GM23248 (cell line): ENCODE results near the gene PYGM.

Experiments
- EZH2 ChIP-seq: fragments of 200-600 bp; sonication (generic); IDR thresholded peaks from 2 replicates; pipeline ENCODE4 v1.6.1; 2018; ENCODE audit warnings: antibody characterized with exemption, mild to moderate bottlenecking; ENCODE audit not compliant: insufficient read depth, poor library complexity, severe bottlenecking
- EZH2phosphoT487 ChIP-seq: fragments of 200-600 bp; sonication (generic); IDR thresholded peaks from 2 replicates; pipeline ENCODE4 v1.6.1; 2018; ENCODE audit warnings: antibody characterized with exemption, moderate library complexity, mild to moderate bottlenecking, low read depth; ENCODE audit not compliant: insufficient read depth

- TF ChIP-seq EZH2 (no peak), EZH2phosphoT487 (no peak)
Observed at GRCh38 chr11:64793271-64794160, 33.7 kb upstream of the PYGM start.
